GM12878 (cell line): ENCODE data around the gene STK10.

Experiments used
- CEBPB ChIP-seq, 2 experiments: fragments of 150-350 bp in 1 of 2; IDR thresholded peaks; 2 replicates each; pipeline ENCODE4 v1.6.1; 2012 to 2014; ENCODE audit warnings: low read depth in 2 of 2, low read length in 2 of 2, borderline replicate concordance in 1 of 2, inconsistent platforms in 1 of 2
- EP300 ChIP-seq, 2 experiments: fragments of 150-350 bp in 1 of 2; IDR thresholded peaks; 2 replicates each; pipeline ENCODE4 v1.6.1; 2011 to 2012; ENCODE audit warnings: low read depth in 2 of 2, low read length in 2 of 2, borderline replicate concordance in 1 of 2, improper control_type of control experiment in 1 of 2, inconsistent platforms in 1 of 2; ENCODE audit not compliant: control insufficient read depth in 1 of 2
- MXI1 ChIP-seq: fragments of 150-350 bp; IDR thresholded peaks from 2 replicates; pipeline ENCODE4 v1.6.1; 2011; ENCODE audit warnings: low read depth, mild to moderate bottlenecking, inconsistent platforms, low read length, improper control_type of control experiment
- MYC ChIP-seq: IDR thresholded peaks from 2 replicates; pipeline ENCODE4 v1.6.1; 2011; ENCODE audit warnings: mild to moderate bottlenecking, low read length, moderate library complexity, inconsistent platforms; ENCODE audit not compliant: insufficient read depth, insufficient replicate concordance, insufficient read length, severe bottlenecking
- NFXL1 ChIP-seq: fragments of 450-650 bp; IDR thresholded peaks from 2 replicates; pipeline ENCODE4 v1.6.1; 2017; ENCODE audit warnings: antibody characterized with exemption, mild to moderate bottlenecking, borderline replicate concordance
- POLR2A ChIP-seq: IDR thresholded peaks from 2 replicates; pipeline ENCODE4 v1.6.1; 2011; ENCODE audit warnings: low read depth, mild to moderate bottlenecking, low read length
- RAD21 ChIP-seq: IDR thresholded peaks from 2 replicates; pipeline ENCODE4 v1.6.1; 2011; ENCODE audit warnings: mild to moderate bottlenecking, low read depth, low read length, moderate library complexity; ENCODE audit not compliant: insufficient read depth
- RB1 ChIP-seq: fragments of 450-650 bp; formaldehyde crosslinking; IDR thresholded peaks from 2 replicates; pipeline ENCODE4 v1.6.1; 2017; ENCODE audit warnings: mild to moderate bottlenecking, borderline replicate concordance
- TAF1 ChIP-seq: IDR thresholded peaks from 2 replicates; pipeline ENCODE4 v1.6.1; 2011; ENCODE audit warnings: mild to moderate bottlenecking, low read depth, low read length, borderline replicate concordance
- YBX1 ChIP-seq: fragments of 450-650 bp; IDR thresholded peaks from 2 replicates; pipeline ENCODE4 v1.6.1; 2016; ENCODE audit warnings: antibody characterized with exemption

GRCh38 chr5:172003746-172004145 lies 184.3 kb downstream of the STK10 start:
- no peak for TF ChIP-seq TAF1
- no peak for TF ChIP-seq MXI1
- TF ChIP-seq EP300 (IDR thresholded peaks at IDR 0.05; ENCODE audit: borderline replicate concordance in 1 of 2, control insufficient read depth in 1 of 2, low read depth in 2 of 2, low read length in 2 of 2) = no peak
- no peak for TF ChIP-seq POLR2A
- no peak for TF ChIP-seq NFXL1
- no peak for TF ChIP-seq RB1
- TF ChIP-seq CEBPB (IDR thresholded peaks at IDR 0.05; ENCODE audit: borderline replicate concordance in 1 of 2, low read depth in 2 of 2, low read length in 2 of 2) = no peak
- TF ChIP-seq RAD21 = no peak
- TF ChIP-seq MYC = no peak
- no peak for TF ChIP-seq YBX1
